Testis (tissue), 3 donors: ENCODE results near the gene MRPL36. TPM values are rescaled to one million over a fixed set of nuclear protein-coding genes. Genes with fewer than 3 reads are reported as not detected.

Experiments used
- DNase-seq: peaks from one replicate; pipeline ENCODE4 v3.0.0-alpha.2; 2019
- H3K27ac ChIP-seq, 2 donors: fragments of 200-600 bp; sonication (generic); one replicate each; pipeline ENCODE4 v1.5.1; 2019
- H3K27me3 ChIP-seq: fragments of 200-600 bp; sonication (generic); one replicate; pipeline ENCODE4 v1.5.1; 2019
- H3K36me3 ChIP-seq: fragments of 200-600 bp; sonication (generic); one replicate; pipeline ENCODE4 v1.5.1; 2017; ENCODE audit warnings: low read depth; ENCODE audit errors: missing control alignments
- H3K4me1 ChIP-seq: fragments of 200-600 bp; sonication (generic); one replicate; pipeline ENCODE4 v1.5.1; 2019
- H3K4me3 ChIP-seq, 2 donors: fragments of 200-600 bp; sonication (generic); one replicate each; pipeline ENCODE4 v1.5.1; 2017 to 2019
- H3K9me3 ChIP-seq: fragments of 200-600 bp; sonication (generic); one replicate; pipeline ENCODE4 v1.5.1; 2017
- POLR2A ChIP-seq: fragments of 450-650 bp; IDR thresholded peaks from one replicate; pipeline ENCODE4 v1.6.1; 2017; ENCODE audit warnings: antibody characterized with exemption, mild to moderate bottlenecking, moderate library complexity
- WGBS, 2 donors: methylation state at CpG; one replicate each; pipeline ENCODE4 v1.1.5; 2018; 5-methylcytosine and 5-hydroxymethylcytosine counted together
- intact Hi-C: fragments of 100-400 bp; cut with DNase I; formaldehyde crosslinking; loops from one replicate; pipeline ENCODE4 v1.15.1; 2023; ENCODE audit warnings: low total_unique reads
- polyA plus RNA-seq: library from polyadenylated mRNA; stranded (reverse); fragments of 350-450 nt; fragmentation: Illumina TruSeq; extraction: RNeasy Lipid Tissue Mini Kit (QIAGEN cat#74804); gene quantifications from one replicate; pipeline ENCODE4 v1.2.3, GENCODE V29; 2014; ENCODE audit warnings: low read depth, low replicate concordance; ENCODE audit not compliant: insufficient read depth
- total RNA-seq, 2 donors: library from RNA; depleted of rRNA; stranded (reverse); fragments of >200 nt; gene quantifications; one replicate each; pipeline ENCODE4 v1.2.3, GENCODE V29; 2016
- TF ChIP-seq, protein P1 (sequence below), 3 experiments: fragments of 450-650 bp in 2 of 3; fragments of 200-600 bp in 1 of 3; sonication (generic) in 1 of 3; IDR thresholded peaks; one replicate each; pipeline ENCODE4 v1.5.1; 2016 to 2019; ENCODE audit warnings: antibody characterized with exemption in 3 of 3, mild to moderate bottlenecking in 2 of 3, moderate library complexity in 1 of 3

Gene MRPL36
- total and polyA plus RNA-seq, 3 donors from 2014 or later = 60.8 to 164 (median 101) TPM

DNA sequence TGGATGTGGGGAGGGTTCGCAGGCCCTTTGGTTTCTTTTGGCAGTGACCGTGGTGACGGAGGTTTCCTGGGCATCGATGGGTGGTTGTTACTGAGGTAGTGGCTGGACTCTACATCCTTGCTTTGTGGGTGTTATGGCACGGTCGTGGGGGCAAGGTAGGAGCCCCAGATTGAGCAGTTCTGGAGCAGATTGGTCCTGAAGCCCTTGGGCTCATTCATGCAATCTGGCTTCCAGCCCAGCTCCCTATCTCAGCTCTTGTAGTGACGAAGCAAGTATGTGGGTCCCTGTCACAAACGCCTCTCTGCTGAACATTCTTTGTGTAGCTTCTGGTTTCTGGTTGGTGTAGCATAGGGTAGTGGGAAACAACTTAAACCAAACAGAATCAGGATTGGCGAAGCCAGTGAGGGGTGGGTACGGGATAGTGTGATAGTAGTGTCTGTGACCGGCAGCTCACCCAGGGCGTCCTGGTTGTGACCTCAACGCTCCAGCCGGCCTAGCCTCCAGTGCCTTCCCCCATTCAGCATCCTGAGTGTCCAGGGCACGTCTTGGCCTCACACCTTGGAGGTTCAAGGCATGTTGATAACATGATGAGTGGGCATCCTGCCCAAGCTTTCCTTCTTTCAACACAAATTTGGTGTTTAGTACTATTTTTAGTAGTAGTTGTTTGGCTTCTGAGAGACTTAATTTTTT, 4.5 kb upstream of the MRPL36 start:
- 82 to 84% methylated on average over 14 to 15 of the region's 15 CpGs for WGBS, 2 donors
- H3K9me3 ChIP-seq = no peaks in the 10 kb centered on the region
- H3K4me3 ChIP-seq = no peak overlapping the region
- H3K27ac ChIP-seq = no peak overlapping the region
- TF ChIP-seq POLR2A = no peak
- TF ChIP-seq, protein P1, sequence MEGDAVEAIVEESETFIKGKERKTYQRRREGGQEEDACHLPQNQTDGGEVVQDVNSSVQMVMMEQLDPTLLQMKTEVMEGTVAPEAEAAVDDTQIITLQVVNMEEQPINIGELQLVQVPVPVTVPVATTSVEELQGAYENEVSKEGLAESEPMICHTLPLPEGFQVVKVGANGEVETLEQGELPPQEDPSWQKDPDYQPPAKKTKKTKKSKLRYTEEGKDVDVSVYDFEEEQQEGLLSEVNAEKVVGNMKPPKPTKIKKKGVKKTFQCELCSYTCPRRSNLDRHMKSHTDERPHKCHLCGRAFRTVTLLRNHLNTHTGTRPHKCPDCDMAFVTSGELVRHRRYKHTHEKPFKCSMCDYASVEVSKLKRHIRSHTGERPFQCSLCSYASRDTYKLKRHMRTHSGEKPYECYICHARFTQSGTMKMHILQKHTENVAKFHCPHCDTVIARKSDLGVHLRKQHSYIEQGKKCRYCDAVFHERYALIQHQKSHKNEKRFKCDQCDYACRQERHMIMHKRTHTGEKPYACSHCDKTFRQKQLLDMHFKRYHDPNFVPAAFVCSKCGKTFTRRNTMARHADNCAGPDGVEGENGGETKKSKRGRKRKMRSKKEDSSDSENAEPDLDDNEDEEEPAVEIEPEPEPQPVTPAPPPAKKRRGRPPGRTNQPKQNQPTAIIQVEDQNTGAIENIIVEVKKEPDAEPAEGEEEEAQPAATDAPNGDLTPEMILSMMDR (IDR thresholded peaks at IDR 0.05) = no peak
- H3K4me1 ChIP-seq = peaks cover 6% of the 10 kb centered on the region
- H3K27me3 ChIP-seq = no peaks in the 10 kb centered on the region
- intact Hi-C loops = no loop called here
- no peaks in the 10 kb centered on the region for H3K36me3 ChIP-seq
- DNase-seq = no peak

DNA sequence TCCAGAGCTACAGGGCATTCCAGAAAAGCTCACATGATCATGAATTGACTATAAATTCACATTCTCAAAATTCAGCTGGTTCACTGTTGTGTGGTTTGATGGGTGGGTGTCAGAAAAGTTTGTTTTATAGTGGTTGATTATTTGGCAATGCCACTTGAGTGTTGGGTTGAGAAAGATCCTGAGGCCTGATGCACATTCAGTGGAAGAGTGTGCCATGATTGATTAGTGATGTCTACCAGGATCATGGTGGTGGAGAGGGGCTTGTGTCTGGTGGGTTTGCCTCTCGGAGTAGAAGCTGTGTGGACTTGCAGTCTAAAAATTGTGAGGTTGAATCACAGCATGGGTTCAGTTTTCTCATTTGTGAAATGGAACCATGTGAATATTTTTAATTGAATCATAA, 3.6 kb upstream of the MRPL36 start:
- Histone ChIP-seq H3K4me1 (peaks cover 12% of the 10 kb centered on the region), H3K36me3 (no peaks in the 10 kb centered on the region), H3K27ac (no peak overlapping the region), H3K9me3 (no peaks in the 10 kb centered on the region), H3K27me3 (no peaks in the 10 kb centered on the region), H3K4me3 (no peak overlapping the region)
- DNase-seq = no peak
- no peak for TF ChIP-seq POLR2A
- TF ChIP-seq, protein P1 (IDR thresholded peaks at IDR 0.05) = no peak
- 96 to 100% methylated on average over 1 of the region's 1 CpG for WGBS, 2 donors
- intact Hi-C loops = no loop called here

DNA sequence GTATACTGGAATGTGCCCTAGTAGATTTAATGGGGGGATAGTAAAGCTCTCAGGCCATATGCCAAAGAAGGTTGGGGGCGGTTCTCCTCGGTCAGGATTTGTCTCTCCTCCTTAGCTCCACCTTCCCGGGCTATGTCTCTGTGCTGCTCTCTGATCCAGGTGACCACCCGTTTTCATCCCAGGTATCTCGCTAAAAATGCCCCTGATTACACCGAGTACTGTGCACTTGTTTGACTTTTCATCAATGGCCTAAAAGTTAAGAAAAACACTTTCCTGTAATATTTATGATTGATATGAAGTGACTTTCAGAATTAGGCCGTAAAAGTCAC, 2.3 kb upstream of the MRPL36 start:
- no peaks in the 10 kb centered on the region for H3K27me3 ChIP-seq

GRCh38 chr5:1801222-1801966, 1.8 kb upstream of the MRPL36 start, which contains the start of gene NDUFS6:
NDUFS6 (plus strand) TSS chr5:1801407; CDS start chr5:1801418, 11 bp downstream.
- Histone ChIP-seq H3K4me1 (peaks cover 12% of the 10 kb centered on the region), H3K4me3 (peak within 1 kb of the TSS; percentile 69 to 92), H3K36me3 (no peaks in the 10 kb centered on the region), H3K27me3 (no peaks in the 10 kb centered on the region), H3K9me3 (no peaks in the 10 kb centered on the region), H3K27ac (peak within 1 kb of the TSS; percentile 73 to 86)
- peak; percentile 87 for DNase-seq
- TF ChIP-seq, protein P1 (IDR thresholded peaks at IDR 0.05) = no peak
- TF ChIP-seq POLR2A = no peak
- WGBS, 2 donors = 0 to 1% methylated on average over 39 to 69 of the region's 69 CpGs
- intact Hi-C loops = no loop called here

More for the DNA sequence above, 2.3 kb upstream of the MRPL36 start:
- Histone ChIP-seq H3K4me1 (peaks cover 12% of the 10 kb centered on the region), H3K4me3 (peak overlapping the region; percentile 69 to 92), H3K9me3 (no peaks in the 10 kb centered on the region), H3K27ac (peak overlapping the region in 1 of 2 donors; percentile 73), H3K36me3 (no peaks in the 10 kb centered on the region)
- intact Hi-C loops = no loop called here
- 12 to 14% methylated on average over 7 of the region's 7 CpGs for WGBS, 2 donors
- TF ChIP-seq POLR2A = no peak
- TF ChIP-seq, protein P1 (IDR thresholded peaks at IDR 0.05) = no peak
- DNase-seq = peak; percentile 34
